NCI-H1436 treated with DMSO at 0.1 percent for 48 hours (cell line): ENCODE data around the gene DNAJC10.

ENCODE experiments used
- DNase-seq: peaks from one replicate; lab custom pipeline; 2025; lab: John Stamatoyannopoulos, UW

The DNAJC10 gene

DNA sequence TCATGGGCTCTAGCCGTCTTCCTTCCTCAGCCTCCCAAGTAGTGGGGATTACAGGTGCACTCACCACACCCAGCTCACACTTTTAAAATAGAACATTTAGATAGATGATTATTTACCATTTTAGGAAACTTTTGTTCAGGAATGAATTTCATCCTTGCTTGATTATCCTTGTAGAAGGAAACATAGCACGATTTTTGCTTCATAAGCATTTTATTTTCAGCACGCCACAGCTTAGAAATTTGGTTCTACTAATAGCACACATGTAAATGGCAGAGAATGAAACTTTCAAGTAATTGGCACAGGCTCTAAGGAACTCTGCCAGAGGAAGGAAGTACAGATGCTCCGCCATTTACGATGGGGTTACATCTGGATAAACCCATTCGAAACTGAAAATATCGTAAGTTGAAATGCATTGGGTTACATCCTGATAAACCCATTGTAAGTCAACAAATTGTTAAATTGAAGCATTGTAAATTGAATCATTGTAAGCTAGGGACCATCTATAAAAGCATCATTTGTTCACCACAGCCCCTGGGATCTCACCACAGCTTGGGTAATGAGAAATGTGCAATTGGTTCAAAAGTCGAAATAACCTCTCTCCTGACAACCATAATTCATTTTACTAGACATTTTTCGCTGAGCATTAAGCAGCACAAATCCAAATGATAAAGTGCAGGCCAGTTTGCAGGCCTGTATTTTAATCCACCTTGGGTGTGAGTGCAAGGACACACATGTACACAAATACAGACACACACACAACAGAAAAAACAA, 117.2 kb downstream of the DNAJC10 start:
- DNase-seq: no peak

DNA sequence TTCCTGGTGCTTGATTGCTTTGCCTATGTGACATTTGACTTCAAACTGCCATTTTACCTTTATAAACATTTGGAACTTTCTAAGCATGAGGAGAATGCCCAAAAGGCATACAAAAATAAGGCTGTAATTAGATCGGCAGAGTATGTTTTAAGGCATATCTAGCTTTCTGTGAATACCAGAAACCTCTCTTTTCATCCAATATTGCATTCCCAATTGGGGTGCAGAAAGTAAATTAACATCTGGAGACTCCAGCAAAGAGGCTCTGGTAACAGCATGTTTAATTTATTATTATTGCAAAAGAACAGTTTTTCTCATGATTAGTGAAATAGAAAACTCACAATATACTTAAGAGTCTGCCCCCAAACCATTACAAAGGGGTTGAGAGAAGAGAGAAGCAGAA, 118.2 kb downstream of the DNAJC10 start:
- no peak for DNase-seq

GRCh38 chr2:182836451-182836850, 120.4 kb downstream of the DNAJC10 start:
- DNase-seq: no peak
